GM23248 (cell line): ENCODE measurements around the gene PIGR. TPM values are rescaled to one million over a fixed set of nuclear protein-coding genes. Genes with fewer than 3 reads are reported as not detected.

Source experiments
- DNase-seq: peaks from one replicate; pipeline ENCODE4 v3.0.0-alpha.2; 2015
- H2AFZ ChIP-seq: fragments of 200-600 bp; sonication (generic); 2 replicates; pipeline ENCODE4 v1.6.1; 2016; ENCODE audit warnings: antibody characterized with exemption
- H3F3A ChIP-seq: fragments of 200-600 bp; sonication (generic); 2 replicates; pipeline ENCODE4 v1.6.1; 2016; ENCODE audit warnings: mild to moderate bottlenecking, antibody characterized with exemption, mixed run types; ENCODE audit not compliant: insufficient read depth
- H3K27ac ChIP-seq: fragments of 200-600 bp; sonication (generic); 2 replicates; pipeline ENCODE4 v1.5.1; 2016; ENCODE audit warnings: mild to moderate bottlenecking
- H3K27me3 ChIP-seq: fragments of 200-600 bp; sonication (generic); replicated peaks from 2 replicates; pipeline ENCODE4 v1.6.1; 2016; ENCODE audit warnings: mild to moderate bottlenecking; ENCODE audit not compliant: insufficient read depth
- H3K36me3 ChIP-seq: fragments of 200-600 bp; sonication (generic); 2 replicates; pipeline ENCODE4 v1.6.1; 2016; ENCODE audit warnings: low read depth, mild to moderate bottlenecking
- H3K4me1 ChIP-seq: fragments of 200-600 bp; sonication (generic); 2 replicates; pipeline ENCODE4 v1.6.1; 2016; ENCODE audit warnings: mild to moderate bottlenecking; ENCODE audit not compliant: insufficient read depth
- H3K4me2 ChIP-seq: fragments of 200-600 bp; sonication (generic); one replicate; pipeline ENCODE4 v1.6.1; 2016; ENCODE audit warnings: mild to moderate bottlenecking; ENCODE audit not compliant: unreplicated experiment
- H3K4me3 ChIP-seq: fragments of 200-600 bp; sonication (generic); 2 replicates; pipeline ENCODE4 v1.5.1; 2016; ENCODE audit warnings: mild to moderate bottlenecking
- H3K79me2 ChIP-seq: fragments of 200-600 bp; sonication (generic); 2 replicates; pipeline ENCODE4 v1.6.1; 2016; ENCODE audit warnings: mild to moderate bottlenecking; ENCODE audit not compliant: insufficient read depth
- H3K9ac ChIP-seq: fragments of 200-600 bp; sonication (generic); 2 replicates; pipeline ENCODE4 v1.6.1; 2016; ENCODE audit warnings: mild to moderate bottlenecking
- H3K9me2 ChIP-seq: fragments of 200-600 bp; sonication (generic); 2 replicates; pipeline ENCODE4 v1.6.1; 2016; ENCODE audit warnings: mixed run types, mild to moderate bottlenecking, moderate library complexity; ENCODE audit not compliant: insufficient read depth
- H3K9me3 ChIP-seq: fragments of 200-600 bp; sonication (generic); one replicate; pipeline ENCODE4 v1.6.1; 2017; ENCODE audit warnings: low read depth
- H4K20me1 ChIP-seq: fragments of 200-600 bp; sonication (generic); 2 replicates; pipeline ENCODE4 v1.6.0; 2016; ENCODE audit not compliant: insufficient read depth
- EZH2 ChIP-seq: fragments of 200-600 bp; sonication (generic); IDR thresholded peaks from 2 replicates; pipeline ENCODE4 v1.6.1; 2018; ENCODE audit warnings: antibody characterized with exemption, mild to moderate bottlenecking; ENCODE audit not compliant: insufficient read depth, poor library complexity, severe bottlenecking
- EZH2phosphoT487 ChIP-seq: fragments of 200-600 bp; sonication (generic); IDR thresholded peaks from 2 replicates; pipeline ENCODE4 v1.6.1; 2018; ENCODE audit warnings: antibody characterized with exemption, moderate library complexity, mild to moderate bottlenecking, low read depth; ENCODE audit not compliant: insufficient read depth
- WGBS, 2 experiments: methylation state at CpG; one replicate each; pipeline ENCODE4 v1.1.6; 2015 to 2017; ENCODE audit warnings: low lambda C conversion rate in 2 of 2, low coverage in 1 of 2; ENCODE audit errors: missing lambda C conversion rate in 2 of 2; 5-methylcytosine and 5-hydroxymethylcytosine counted together
- in situ Hi-C: fragments of 300-500 bp; cut with MboI; formaldehyde crosslinking; loops from 2 replicates; pipeline ENCODE4 v1.15.0; 2020
- polyA plus RNA-seq: library from polyadenylated mRNA; unstranded; fragments of >200 nt; fragmentation: Nextera tagmentation; extraction: Ambion mirVana; gene quantifications from 2 replicates; pipeline ENCODE4 v1.2.1, GENCODE V29; 2016
- total RNA-seq: library from RNA; depleted of rRNA; stranded (reverse); fragments of >200 nt; shearing (Covaris generic); gene quantifications from 2 replicates; pipeline ENCODE4 v1.2.3, GENCODE V29; 2014

The PIGR gene
- total and polyA plus RNA-seq, 2 experiments from 2014 or later = not detected

- Histone ChIP-seq H3K4me3 (no peak overlapping the region), H3K79me2 (no peaks in the 10 kb centered on the region), H4K20me1 (no peaks in the 10 kb centered on the region), H3K27me3 (no peaks in the 10 kb centered on the region), H2AFZ (no peak overlapping the region), H3K9ac (no peak overlapping the region), H3K4me1 (peaks cover 21% of the 10 kb centered on the region), H3F3A (peaks cover 8% of the 10 kb centered on the region), H3K9me3 (no peaks in the 10 kb centered on the region), H3K4me2 (peak overlapping the region; percentile 21), H3K9me2 (no peaks in the 10 kb centered on the region), H3K27ac (no peak overlapping the region), H3K36me3 (no peaks in the 10 kb centered on the region)
- TF ChIP-seq EZH2 = no peak
- TF ChIP-seq EZH2phosphoT487 = no peak
- in situ Hi-C loops = no loop called here
- no peak for DNase-seq
- 90 to 100% methylated on average over 1 of the region's 1 CpG for WGBS, 2 experiments
Observed at GRCh38 chr1:206886831-206887230, 59.4 kb downstream of the PIGR start.

- no peaks in the 10 kb centered on the region for H3K27me3 ChIP-seq
- no peak overlapping the region for H3K9ac ChIP-seq
- no peaks in the 10 kb centered on the region for H3K36me3 ChIP-seq
- H3K9me3 ChIP-seq = no peaks in the 10 kb centered on the region
- H3K79me2 ChIP-seq = no peaks in the 10 kb centered on the region
- no peaks in the 10 kb centered on the region for H3K9me2 ChIP-seq
- DNase-seq = no peak
- H3F3A ChIP-seq = no peaks in the 10 kb centered on the region
- in situ Hi-C loops = no loop called here
- H2AFZ ChIP-seq = no peak overlapping the region
- no peak overlapping the region for H3K4me2 ChIP-seq
- 88 to 89% methylated on average over 3 of the region's 3 CpGs for WGBS, 2 experiments
- TF ChIP-seq EZH2phosphoT487 (no peak), EZH2 (no peak)
- H3K4me1 ChIP-seq = peaks cover 9% of the 10 kb centered on the region
- no peak overlapping the region for H3K27ac ChIP-seq
- H4K20me1 ChIP-seq = no peaks in the 10 kb centered on the region
- H3K4me3 ChIP-seq = no peak overlapping the region
Observed at GRCh38 chr1:206885341-206886060, 60.8 kb downstream of the PIGR start.

- no peak for DNase-seq
- H3K9me3 ChIP-seq = no peaks in the 10 kb centered on the region
- H3F3A ChIP-seq = no peaks in the 10 kb centered on the region
- TF ChIP-seq EZH2 (no peak), EZH2phosphoT487 (no peak)
- 86 to 87% methylated on average over 2 of the region's 2 CpGs for WGBS, 2 experiments
- H4K20me1 ChIP-seq = no peaks in the 10 kb centered on the region
- no peaks in the 10 kb centered on the region for H3K36me3 ChIP-seq
- H2AFZ ChIP-seq = no peak overlapping the region
- H3K9me2 ChIP-seq = no peaks in the 10 kb centered on the region
- H3K27ac ChIP-seq = no peak overlapping the region
- in situ Hi-C loops = no loop called here
- H3K9ac ChIP-seq = no peak overlapping the region
- no peak overlapping the region for H3K4me3 ChIP-seq
- no peaks in the 10 kb centered on the region for H3K79me2 ChIP-seq
- H3K4me1 ChIP-seq = no peaks in the 10 kb centered on the region
- H3K27me3 ChIP-seq = no peaks in the 10 kb centered on the region
- no peak overlapping the region for H3K4me2 ChIP-seq
Observed at GRCh38 chr1:206883876-206884275, 62.4 kb downstream of the PIGR start.

DNA sequence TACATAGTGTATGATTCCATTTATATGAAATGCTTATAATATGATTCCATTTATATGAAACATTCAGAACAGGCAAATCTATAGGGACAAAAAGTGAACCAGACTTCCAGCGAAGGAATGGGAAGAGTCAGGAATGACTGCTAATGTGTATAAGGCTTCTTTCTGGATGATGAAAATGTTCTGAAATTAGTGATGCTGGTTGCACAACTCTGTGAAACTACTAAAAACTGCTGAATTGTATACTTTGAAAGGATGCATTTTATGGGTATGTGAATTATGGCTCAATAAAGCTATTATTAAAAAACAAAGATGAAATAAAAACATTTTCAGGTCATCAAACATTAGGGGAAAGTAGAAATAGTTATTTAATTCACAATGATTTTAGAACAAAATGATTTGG, 63.1 kb downstream of the PIGR start:
- TF ChIP-seq EZH2 = no peak
- no peak for TF ChIP-seq EZH2phosphoT487

More for the DNA sequence above, 63.1 kb downstream of the PIGR start:
- no peaks in the 10 kb centered on the region for H3K27me3 ChIP-seq
- H4K20me1 ChIP-seq = no peaks in the 10 kb centered on the region
- H2AFZ ChIP-seq = no peak overlapping the region
- no peak overlapping the region for H3K27ac ChIP-seq
- in situ Hi-C loops = no loop called here
- H3K4me3 ChIP-seq = no peak overlapping the region
- no peaks in the 10 kb centered on the region for H3K9me2 ChIP-seq
- no peaks in the 10 kb centered on the region for H3K4me1 ChIP-seq
- no peak overlapping the region for H3K9ac ChIP-seq
- no peaks in the 10 kb centered on the region for H3K79me2 ChIP-seq
- no peak for DNase-seq
- no peaks in the 10 kb centered on the region for H3K36me3 ChIP-seq
- H3K9me3 ChIP-seq = peaks cover 4% of the 10 kb centered on the region
- no peaks in the 10 kb centered on the region for H3F3A ChIP-seq
- 100% methylated on average over 1 of the region's 1 CpG for WGBS, 2 experiments
- H3K4me2 ChIP-seq = no peak overlapping the region
